IMR-90 (cell line): ENCODE results near the gene SLCO3A1. TPM values are rescaled to one million over a fixed set of nuclear protein-coding genes. Genes with fewer than 3 reads are reported as not detected.

ENCODE experiments used
- ATAC-seq: fragments of 200-7000 bp; cut with Tn5 transposase; 2 replicates; pipeline ENCODE4 v1.9.1; 2020; ENCODE audit warnings: low read depth, mild to moderate bottlenecking, moderate library complexity
- BruUV-seq: library from RNA; stranded (reverse); fragments of 400-500 nt; replicated peaks from 2 replicates; lab custom pipeline; 2021; lab: Mats Ljungman, UMichigan
- CTCF ChIA-PET: fragments of 300-600 bp; formaldehyde crosslinking; extraction: SDS; loops from one replicate; lab custom pipeline; 2021; ENCODE audit warnings: antibody characterized with exemption; lab: Yijun Ruan, JAX
- POLR2A ChIA-PET: fragments of 300-600 bp; sonication (Branson Sonifier 250); formaldehyde crosslinking; loops from one replicate; lab custom pipeline; 2022; ENCODE audit warnings: antibody characterized with exemption; ENCODE audit not compliant: unreplicated experiment; lab: Charles Lee
- DNase-seq: peaks from one replicate; pipeline ENCODE4 v3.0.0; 2013
- H2AFZ ChIP-seq: replicated peaks from 2 replicates; pipeline ENCODE3; 2013; ENCODE audit warnings: low read length, mild to moderate bottlenecking; ENCODE audit not compliant: poor library complexity
- H2AK5ac ChIP-seq: 2 replicates; pipeline ENCODE4 v1.6.1; 2013; ENCODE audit warnings: low read depth, low read length, inconsistent platforms
- H2AK9ac ChIP-seq: replicated peaks from 2 replicates; pipeline ENCODE3; 2013; ENCODE audit warnings: mild to moderate bottlenecking, low read depth, low read length, moderate library complexity; ENCODE audit not compliant: poor library complexity
- H2BK120ac ChIP-seq: 2 replicates; pipeline ENCODE4 v1.6.1; 2013; ENCODE audit warnings: low read depth, low read length, inconsistent platforms
- H2BK15ac ChIP-seq: 3 replicates; pipeline ENCODE4 v1.6.1; 2013; ENCODE audit warnings: low read depth, low read length, inconsistent platforms
- H2BK20ac ChIP-seq: 2 replicates; pipeline ENCODE4 v1.6.1; 2013; ENCODE audit warnings: low read depth, mild to moderate bottlenecking, inconsistent platforms, low read length, moderate library complexity
- H2BK5ac ChIP-seq: 2 replicates; pipeline ENCODE4 v1.6.1; 2013; ENCODE audit warnings: mild to moderate bottlenecking, low read depth, low read length, inconsistent platforms; ENCODE audit not compliant: poor library complexity, severe bottlenecking
- H3K14ac ChIP-seq: replicated peaks from 2 replicates; pipeline ENCODE4 v1.6.1; 2013; ENCODE audit warnings: low read depth, low read length, inconsistent platforms
- H3K18ac ChIP-seq: 2 replicates; pipeline ENCODE4 v1.6.1; 2013; ENCODE audit warnings: low read depth, low read length, control low read depth
- H3K23ac ChIP-seq: 2 replicates; pipeline ENCODE4 v1.6.1; 2013; ENCODE audit warnings: low read depth, low read length, inconsistent platforms
- H3K27ac ChIP-seq: 2 replicates; pipeline ENCODE4 v1.5.1; 2013; ENCODE audit warnings: mild to moderate bottlenecking, control low read depth, low read length; ENCODE audit not compliant: insufficient read depth
- H3K27me3 ChIP-seq: 2 replicates; pipeline ENCODE4 v1.6.1; 2013; ENCODE audit warnings: low read length; ENCODE audit not compliant: control insufficient read depth, insufficient read depth
- H3K36me3 ChIP-seq: 2 replicates; pipeline ENCODE4 v1.6.1; 2013; ENCODE audit warnings: low read length, mixed read lengths; ENCODE audit not compliant: control insufficient read depth, insufficient read depth
- H3K4ac ChIP-seq: 2 replicates; pipeline ENCODE4 v1.6.1; 2013; ENCODE audit warnings: low read depth, low read length, inconsistent platforms
- H3K4me1 ChIP-seq: 2 replicates; pipeline ENCODE4 v1.6.1; 2013; ENCODE audit warnings: low read length, mixed read lengths; ENCODE audit not compliant: control insufficient read depth, insufficient read depth
- H3K4me2 ChIP-seq: 2 replicates; pipeline ENCODE4 v1.6.1; 2013; ENCODE audit warnings: low read depth, mild to moderate bottlenecking, control low read depth, low read length, moderate library complexity
- H3K4me3 ChIP-seq: 2 replicates; pipeline ENCODE4 v1.5.1; 2013; ENCODE audit warnings: low read depth, mild to moderate bottlenecking, control low read depth, low read length, moderate library complexity; ENCODE audit not compliant: insufficient read depth
- H3K56ac ChIP-seq: 2 replicates; pipeline ENCODE4 v1.6.1; 2013; ENCODE audit warnings: low read length, inconsistent platforms; ENCODE audit not compliant: insufficient read depth; ENCODE audit errors: extremely low read depth
- H3K79me1 ChIP-seq, 2 experiments: 2 replicates each; pipeline ENCODE4 v1.6.1; 2013; ENCODE audit warnings: low read length in 2 of 2, inconsistent platforms in 1 of 2, low read depth in 1 of 2
- H3K9ac ChIP-seq: 2 replicates; pipeline ENCODE4 v1.6.1; 2013; ENCODE audit warnings: low read depth, low read length, control low read depth
- H3K9me1 ChIP-seq: 2 replicates; pipeline ENCODE4 v1.6.1; 2013; ENCODE audit warnings: low read length, inconsistent platforms; ENCODE audit not compliant: insufficient read depth
- H3K9me3 ChIP-seq: 2 replicates; pipeline ENCODE4 v1.6.1; 2013; ENCODE audit warnings: low read length; ENCODE audit not compliant: control insufficient read depth, insufficient read depth
- H4K20me1 ChIP-seq: 2 replicates; pipeline ENCODE4 v1.6.1; 2013; ENCODE audit warnings: low read length, inconsistent platforms; ENCODE audit not compliant: insufficient read depth
- H4K5ac ChIP-seq: 2 replicates; pipeline ENCODE4 v1.6.1; 2013; ENCODE audit warnings: mild to moderate bottlenecking, low read depth, low read length, control low read depth
- H4K8ac ChIP-seq, 2 experiments: 2 replicates each; pipeline ENCODE4 v1.6.1; 2013; ENCODE audit warnings: low read depth in 2 of 2, low read length in 2 of 2, control low read depth in 1 of 2, inconsistent platforms in 1 of 2
- H4K91ac ChIP-seq: 2 replicates; pipeline ENCODE4 v1.6.1; 2013; ENCODE audit warnings: low read depth, low read length, inconsistent platforms; ENCODE audit not compliant: insufficient read depth
- BHLHE40 ChIP-seq: fragments of 150-350 bp; IDR thresholded peaks from 2 replicates; pipeline ENCODE4 v1.6.1; 2016; ENCODE audit warnings: mild to moderate bottlenecking, low read depth, low read length
- CEBPB ChIP-seq: IDR thresholded peaks from 2 replicates; pipeline ENCODE4 v1.6.1; 2012; ENCODE audit warnings: low read depth, low read length, improper control_type of control experiment
- CHD1 ChIP-seq: IDR thresholded peaks from 2 replicates; pipeline ENCODE4 v1.6.1; 2012; ENCODE audit warnings: low read depth, low read length, improper control_type of control experiment
- FOS ChIP-seq: fragments of 150-350 bp; IDR thresholded peaks from 2 replicates; pipeline ENCODE4 v1.6.1; 2016; ENCODE audit warnings: low read depth, low read length
- MAFK ChIP-seq: IDR thresholded peaks from 2 replicates; pipeline ENCODE4 v1.6.1; 2012; ENCODE audit warnings: low read depth, low read length, improper control_type of control experiment
- MAZ ChIP-seq: IDR thresholded peaks from 2 replicates; pipeline ENCODE4 v1.6.1; 2012; ENCODE audit warnings: low read depth, mild to moderate bottlenecking, low read length, improper control_type of control experiment, moderate library complexity, borderline replicate concordance
- MXI1 ChIP-seq: IDR thresholded peaks from 2 replicates; pipeline ENCODE4 v1.6.1; 2012; ENCODE audit warnings: low read depth, mild to moderate bottlenecking, low read length, moderate library complexity, borderline replicate concordance
- NFE2L2 ChIP-seq: fragments of 150-350 bp; IDR thresholded peaks from 2 replicates; pipeline ENCODE4 v1.6.1; 2016; ENCODE audit warnings: low read depth, mild to moderate bottlenecking, low read length
- POLR2A ChIP-seq: IDR thresholded peaks from 2 replicates; pipeline ENCODE4 v1.6.1; 2012; ENCODE audit warnings: mild to moderate bottlenecking, low read depth, low read length
- RAD21 ChIP-seq: IDR thresholded peaks from 2 replicates; pipeline ENCODE4 v1.6.1; 2012; ENCODE audit warnings: low read length, improper control_type of control experiment
- RCOR1 ChIP-seq: IDR thresholded peaks from 2 replicates; pipeline ENCODE4 v1.6.1; 2012; ENCODE audit warnings: mild to moderate bottlenecking, low read length, improper control_type of control experiment; ENCODE audit not compliant: insufficient replicate concordance
- RFX5 ChIP-seq: IDR thresholded peaks from 2 replicates; pipeline ENCODE4 v1.8.0; 2012; ENCODE audit warnings: low read depth, mild to moderate bottlenecking, low read length, moderate library complexity
- SMC3 ChIP-seq: fragments of 150-350 bp; IDR thresholded peaks from 2 replicates; pipeline ENCODE4 v1.6.1; 2016; ENCODE audit warnings: low read depth, mild to moderate bottlenecking, antibody characterized with exemption, low read length, moderate library complexity
- USF2 ChIP-seq: fragments of 150-350 bp; IDR thresholded peaks from 2 replicates; pipeline ENCODE4 v1.6.1; 2017; ENCODE audit warnings: mild to moderate bottlenecking, antibody characterized with exemption, low read length, low read depth
- WGBS, 2 experiments: methylation state at CpG; one replicate each; pipeline versions ENCODE4 v1.1.5 to v1.1.7; 2013; ENCODE audit warnings: missing lambda C conversion rate in 2 of 2; ENCODE audit not compliant: insufficient read length in 1 of 2; ENCODE audit errors: extremely low coverage in 2 of 2; 5-methylcytosine and 5-hydroxymethylcytosine counted together
- dilution Hi-C: fragments of 300-500 bp; cut with HindIII; formaldehyde crosslinking; loops from one replicate; pipeline ENCODE4 v1.14.3; 2018; ENCODE audit warnings: low sequenced_read_pairs; ENCODE audit not compliant: unreplicated experiment
- in situ Hi-C: fragments of 300-500 bp; cut with MboI; formaldehyde crosslinking; loops from 3 replicates; pipeline ENCODE4 v1.14.3; 2019; ENCODE audit warnings: low sequenced_read_pairs, inconsistent platforms, mixed read lengths
- intact Hi-C: fragments of 100-400 bp; cut with micrococcal nuclease; formaldehyde crosslinking; loops from 2 replicates; pipeline ENCODE4 v1.10.0; 2022
- polyA plus RNA-seq, 3 experiments: library from polyadenylated mRNA; depleted of rRNA; stranded (reverse); fragments of >200 nt; gene quantifications; 2 replicates each; pipeline ENCODE4 v1.2.3, GENCODE V29; 2012; ENCODE audit warnings: low replicate concordance in 1 of 3
- total RNA-seq: library from RNA; depleted of rRNA; stranded (reverse); fragments of >200 nt; gene quantifications from 2 replicates; pipeline ENCODE4 v1.2.3, GENCODE V29; 2012
- TF ChIP-seq, protein P1 (sequence below): fragments of 150-350 bp; IDR thresholded peaks from 2 replicates; pipeline ENCODE4 v1.6.1; 2016; ENCODE audit warnings: low read depth, mild to moderate bottlenecking, low read length, moderate library complexity, borderline replicate concordance

Gene SLCO3A1
- total and polyA plus RNA-seq, 2 of the 4 experiments (the other 2 are of a cell fraction): 4.7 to 8.1 TPM

DNA sequence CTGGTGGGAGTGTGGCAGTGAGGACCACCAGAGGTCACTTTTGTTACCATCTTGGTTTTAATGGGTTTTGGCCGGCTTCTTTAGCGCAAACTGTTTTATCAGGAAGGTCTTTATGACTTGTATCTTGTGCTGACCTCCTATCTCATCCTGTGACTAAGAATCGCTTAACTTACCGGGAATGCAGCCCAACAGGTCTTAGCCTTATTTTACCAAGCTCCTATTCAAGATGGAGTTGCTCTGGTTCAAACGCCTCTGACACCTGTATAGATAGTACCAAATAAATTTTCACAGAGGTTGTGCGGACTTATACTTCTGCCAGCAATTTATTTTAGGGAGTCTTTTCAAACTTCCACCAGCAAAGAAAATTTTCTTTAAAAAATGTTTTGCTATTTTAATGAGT is 13.6 kb upstream of the SLCO3A1 start:
- Histone ChIP-seq H2AK5ac (no peak overlapping the region), H3K27ac (no peak overlapping the region), H2BK20ac (no peak overlapping the region), H4K20me1 (no peaks in the 10 kb centered on the region), H3K4me1 (no peaks in the 10 kb centered on the region), H2BK15ac (no peak overlapping the region), H2BK120ac (no peak overlapping the region), H2BK5ac (no peak overlapping the region), H3K18ac (no peak overlapping the region), H3K56ac (no peak overlapping the region), H4K8ac (no peak overlapping the region), H4K5ac (no peak overlapping the region), H3K4me3 (no peak overlapping the region), H4K91ac (no peak overlapping the region), H3K9ac (no peak overlapping the region), H3K4ac (no peak overlapping the region), H2AFZ (no peak overlapping the region), H3K9me1 (no peaks in the 10 kb centered on the region), H2AK9ac (no peak overlapping the region), H3K79me1 (no peaks in the 10 kb centered on the region), H3K36me3 (no peaks in the 10 kb centered on the region), H3K4me2 (no peak overlapping the region), H3K23ac (no peak overlapping the region), H3K14ac (no peak overlapping the region), H3K27me3 (peaks cover 1% of the 10 kb centered on the region; the same call in 1 of the 2 replicates), H3K9me3 (no peaks in the 10 kb centered on the region; the same call in 1 of the 2 replicates)
- BruUV-seq: no TSS peak
- TF ChIP-seq, protein P1, sequence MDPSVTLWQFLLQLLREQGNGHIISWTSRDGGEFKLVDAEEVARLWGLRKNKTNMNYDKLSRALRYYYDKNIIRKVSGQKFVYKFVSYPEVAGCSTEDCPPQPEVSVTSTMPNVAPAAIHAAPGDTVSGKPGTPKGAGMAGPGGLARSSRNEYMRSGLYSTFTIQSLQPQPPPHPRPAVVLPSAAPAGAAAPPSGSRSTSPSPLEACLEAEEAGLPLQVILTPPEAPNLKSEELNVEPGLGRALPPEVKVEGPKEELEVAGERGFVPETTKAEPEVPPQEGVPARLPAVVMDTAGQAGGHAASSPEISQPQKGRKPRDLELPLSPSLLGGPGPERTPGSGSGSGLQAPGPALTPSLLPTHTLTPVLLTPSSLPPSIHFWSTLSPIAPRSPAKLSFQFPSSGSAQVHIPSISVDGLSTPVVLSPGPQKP: no peak
- TF ChIP-seq RFX5 (no peak), USF2 (no peak), RAD21 (no peak), BHLHE40 (no peak), NFE2L2 (no peak), MAFK (no peak), FOS (no peak), MXI1 (no peak), POLR2A (no peak), CEBPB (no peak), MAZ (no peak), CHD1 (no peak), SMC3 (no peak), RCOR1 (no peak)
- CTCF ChIA-PET: no interaction called here
- ATAC-seq: no peak
- WGBS, 2 experiments: no CpG with 5 or more reads among the region's 6 CpGs
- POLR2A ChIA-PET: no interaction called here
- no peak for DNase-seq
- intact Hi-C loops (no loop called here), dilution Hi-C loops (no loop called here), in situ Hi-C loops (loop anchor here (25.0 kb wide), 2 partner anchors 528 to 872 kb away; no protein-coding TSS in a partner anchor)
